ENCODE results near the gene HACD4. TPM values are rescaled to one million over a fixed set of nuclear protein-coding genes. Genes with fewer than 3 reads are reported as not detected.
A peak's percentile ranks its signal among the peaks of the same experiment; 100 is the strongest.

HACD4 gene
- total and polyA plus RNA-seq, 2 experiments from 2014 or later, result 1.7 to 2.5 TPM

- TF ChIP-seq, protein P1, sequence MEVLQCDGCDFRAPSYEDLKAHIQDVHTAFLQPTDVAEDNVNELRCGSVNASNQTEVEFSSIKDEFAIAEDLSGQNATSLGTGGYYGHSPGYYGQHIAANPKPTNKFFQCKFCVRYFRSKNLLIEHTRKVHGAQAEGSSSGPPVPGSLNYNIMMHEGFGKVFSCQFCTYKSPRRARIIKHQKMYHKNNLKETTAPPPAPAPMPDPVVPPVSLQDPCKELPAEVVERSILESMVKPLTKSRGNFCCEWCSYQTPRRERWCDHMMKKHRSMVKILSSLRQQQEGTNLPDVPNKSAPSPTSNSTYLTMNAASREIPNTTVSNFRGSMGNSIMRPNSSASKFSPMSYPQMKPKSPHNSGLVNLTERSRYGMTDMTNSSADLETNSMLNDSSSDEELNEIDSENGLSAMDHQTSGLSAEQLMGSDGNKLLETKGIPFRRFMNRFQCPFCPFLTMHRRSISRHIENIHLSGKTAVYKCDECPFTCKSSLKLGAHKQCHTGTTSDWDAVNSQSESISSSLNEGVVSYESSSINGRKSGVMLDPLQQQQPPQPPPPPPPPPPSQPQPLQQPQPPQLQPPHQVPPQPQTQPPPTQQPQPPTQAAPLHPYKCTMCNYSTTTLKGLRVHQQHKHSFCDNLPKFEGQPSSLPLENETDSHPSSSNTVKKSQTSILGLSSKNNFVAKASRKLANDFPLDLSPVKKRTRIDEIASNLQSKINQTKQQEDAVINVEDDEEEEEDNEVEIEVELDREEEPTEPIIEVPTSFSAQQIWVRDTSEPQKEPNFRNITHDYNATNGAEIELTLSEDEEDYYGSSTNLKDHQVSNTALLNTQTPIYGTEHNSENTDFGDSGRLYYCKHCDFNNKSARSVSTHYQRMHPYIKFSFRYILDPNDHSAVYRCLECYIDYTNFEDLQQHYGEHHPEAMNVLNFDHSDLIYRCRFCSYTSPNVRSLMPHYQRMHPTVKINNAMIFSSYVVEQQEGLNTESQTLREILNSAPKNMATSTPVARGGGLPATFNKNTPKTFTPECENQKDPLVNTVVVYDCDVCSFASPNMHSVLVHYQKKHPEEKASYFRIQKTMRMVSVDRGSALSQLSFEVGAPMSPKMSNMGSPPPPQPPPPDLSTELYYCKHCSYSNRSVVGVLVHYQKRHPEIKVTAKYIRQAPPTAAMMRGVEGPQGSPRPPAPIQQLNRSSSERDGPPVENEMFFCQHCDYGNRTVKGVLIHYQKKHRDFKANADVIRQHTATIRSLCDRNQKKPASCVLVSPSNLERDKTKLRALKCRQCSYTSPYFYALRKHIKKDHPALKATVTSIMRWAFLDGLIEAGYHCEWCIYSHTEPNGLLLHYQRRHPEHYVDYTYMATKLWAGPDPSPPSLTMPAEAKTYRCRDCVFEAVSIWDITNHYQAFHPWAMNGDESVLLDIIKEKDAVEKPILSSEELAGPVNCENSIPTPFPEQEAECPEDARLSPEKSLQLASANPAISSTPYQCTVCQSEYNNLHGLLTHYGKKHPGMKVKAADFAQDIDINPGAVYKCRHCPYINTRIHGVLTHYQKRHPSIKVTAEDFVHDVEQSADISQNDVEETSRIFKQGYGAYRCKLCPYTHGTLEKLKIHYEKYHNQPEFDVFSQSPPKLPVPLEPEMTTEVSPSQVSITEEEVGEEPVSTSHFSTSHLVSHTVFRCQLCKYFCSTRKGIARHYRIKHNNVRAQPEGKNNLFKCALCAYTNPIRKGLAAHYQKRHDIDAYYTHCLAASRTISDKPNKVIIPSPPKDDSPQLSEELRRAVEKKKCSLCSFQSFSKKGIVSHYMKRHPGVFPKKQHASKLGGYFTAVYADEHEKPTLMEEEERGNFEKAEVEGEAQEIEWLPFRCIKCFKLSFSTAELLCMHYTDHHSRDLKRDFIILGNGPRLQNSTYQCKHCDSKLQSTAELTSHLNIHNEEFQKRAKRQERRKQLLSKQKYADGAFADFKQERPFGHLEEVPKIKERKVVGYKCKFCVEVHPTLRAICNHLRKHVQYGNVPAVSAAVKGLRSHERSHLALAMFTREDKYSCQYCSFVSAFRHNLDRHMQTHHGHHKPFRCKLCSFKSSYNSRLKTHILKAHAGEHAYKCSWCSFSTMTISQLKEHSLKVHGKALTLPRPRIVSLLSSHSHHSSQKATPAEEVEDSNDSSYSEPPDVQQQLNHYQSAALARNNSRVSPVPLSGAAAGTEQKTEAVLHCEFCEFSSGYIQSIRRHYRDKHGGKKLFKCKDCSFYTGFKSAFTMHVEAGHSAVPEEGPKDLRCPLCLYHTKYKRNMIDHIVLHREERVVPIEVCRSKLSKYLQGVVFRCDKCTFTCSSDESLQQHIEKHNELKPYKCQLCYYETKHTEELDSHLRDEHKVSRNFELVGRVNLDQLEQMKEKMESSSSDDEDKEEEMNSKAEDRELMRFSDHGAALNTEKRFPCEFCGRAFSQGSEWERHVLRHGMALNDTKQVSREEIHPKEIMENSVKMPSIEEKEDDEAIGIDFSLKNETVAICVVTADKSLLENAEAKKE (CRISPR knock-in tag; IDR thresholded peaks at IDR 0.05), result no peak
- no peak for TF ChIP-seq ZNF114 (CRISPR knock-in tag; IDR thresholded peaks at IDR 0.05)
- no peak for TF ChIP-seq JUNB (IDR thresholded peaks at IDR 0.05; ENCODE audit: unreplicated experiment)
- TF ChIP-seq EZH2 (IDR thresholded peaks at IDR 0.05; ENCODE audit: low read depth, unreplicated experiment), result no peak
- TF ChIP-seq POLR2AphosphoS5 (IDR thresholded peaks at IDR 0.05; ENCODE audit: low read depth), result no peak
- TF ChIP-seq ETS1 (IDR thresholded peaks at IDR 0.05), result no peak
- no peak for TF ChIP-seq STAT1 (IDR thresholded peaks at IDR 0.05; ENCODE audit: unreplicated experiment)
Measured at GRCh38 chr9:21015995-21016394, 15.4 kb downstream of the HACD4 start (continued).

DNA sequence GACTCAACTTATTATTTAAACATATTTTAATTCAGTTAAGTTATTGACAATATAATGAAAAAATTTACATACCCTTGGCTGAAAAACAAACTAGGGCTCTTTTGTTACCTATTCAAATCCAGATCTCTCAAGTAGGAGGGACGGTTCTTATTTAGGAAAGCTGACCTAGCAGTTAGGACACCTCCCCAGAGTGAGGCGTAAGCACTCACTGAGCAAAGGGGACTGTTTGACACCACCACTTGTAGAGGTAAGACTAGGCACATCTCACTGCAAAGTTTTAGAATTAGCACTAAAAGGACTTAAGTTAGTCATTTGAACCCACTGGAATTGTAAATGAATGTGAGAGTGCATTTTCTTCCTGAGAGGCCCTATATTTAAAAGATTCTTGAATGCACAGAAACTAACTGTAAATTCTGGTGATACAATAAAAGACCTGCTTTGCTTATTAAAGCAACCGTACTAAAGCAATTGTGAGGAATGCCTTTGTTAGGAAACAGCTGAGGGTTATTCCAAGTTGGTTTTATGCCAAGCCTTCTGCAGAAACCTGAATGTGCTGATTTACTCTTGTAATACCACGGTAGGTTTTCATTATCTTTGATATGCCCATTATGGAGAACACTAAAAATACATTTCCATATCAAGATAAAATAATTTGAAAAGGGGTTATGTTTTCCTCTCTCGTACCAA is 16.2 kb downstream of the HACD4 start:
- H3K27ac Mint-ChIP-seq, result no peak overlapping the region
- ATAC-seq (peak; percentile 97), DNase-seq (ENCODE audit: low spot score) (peak; percentile 68)
- H3K36me3 ChIP-seq (ENCODE audit: insufficient read depth), result no peaks in the 10 kb centered on the region
- H3K27ac ChIP-seq (ENCODE audit: low read depth), result no peak overlapping the region
- H2AFZ ChIP-seq, result no peak overlapping the region
- no peaks in the 10 kb centered on the region for H3K27me3 ChIP-seq (ENCODE audit: insufficient read depth)
- H3K9me2 ChIP-seq (ENCODE audit: insufficient read depth), result no peaks in the 10 kb centered on the region
- no peaks in the 10 kb centered on the region for H3K79me2 ChIP-seq (replicated peaks; ENCODE audit: insufficient read depth)
- no peaks in the 10 kb centered on the region for H3F3A ChIP-seq (replicated peaks; ENCODE audit: low read depth)
- H3K36me3 Mint-ChIP-seq (ENCODE audit: low read depth), result no peaks in the 10 kb centered on the region
- H3K4me2 ChIP-seq, result peak overlapping the region; percentile 22; the same call in 1 of the 2 replicates
- TF ChIP-seq ZNF114 (CRISPR knock-in tag; IDR thresholded peaks at IDR 0.05), result no peak
- TF ChIP-seq, protein P2, sequence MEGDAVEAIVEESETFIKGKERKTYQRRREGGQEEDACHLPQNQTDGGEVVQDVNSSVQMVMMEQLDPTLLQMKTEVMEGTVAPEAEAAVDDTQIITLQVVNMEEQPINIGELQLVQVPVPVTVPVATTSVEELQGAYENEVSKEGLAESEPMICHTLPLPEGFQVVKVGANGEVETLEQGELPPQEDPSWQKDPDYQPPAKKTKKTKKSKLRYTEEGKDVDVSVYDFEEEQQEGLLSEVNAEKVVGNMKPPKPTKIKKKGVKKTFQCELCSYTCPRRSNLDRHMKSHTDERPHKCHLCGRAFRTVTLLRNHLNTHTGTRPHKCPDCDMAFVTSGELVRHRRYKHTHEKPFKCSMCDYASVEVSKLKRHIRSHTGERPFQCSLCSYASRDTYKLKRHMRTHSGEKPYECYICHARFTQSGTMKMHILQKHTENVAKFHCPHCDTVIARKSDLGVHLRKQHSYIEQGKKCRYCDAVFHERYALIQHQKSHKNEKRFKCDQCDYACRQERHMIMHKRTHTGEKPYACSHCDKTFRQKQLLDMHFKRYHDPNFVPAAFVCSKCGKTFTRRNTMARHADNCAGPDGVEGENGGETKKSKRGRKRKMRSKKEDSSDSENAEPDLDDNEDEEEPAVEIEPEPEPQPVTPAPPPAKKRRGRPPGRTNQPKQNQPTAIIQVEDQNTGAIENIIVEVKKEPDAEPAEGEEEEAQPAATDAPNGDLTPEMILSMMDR (conservative IDR thresholded peaks at IDR 0.05; ENCODE audit: low read depth in 2 of 2), result peak in 1 of 2 experiments; percentile 28; a peak in 2 of 4 replicates
- H4K20me1 ChIP-seq (replicated peaks; ENCODE audit: insufficient read depth), result no peaks in the 10 kb centered on the region
- H3K4me3 Mint-ChIP-seq, result no peak overlapping the region
- no peaks in the 10 kb centered on the region for H3K9me3 Mint-ChIP-seq
- peaks cover 2% of the 10 kb centered on the region for H3K27me3 Mint-ChIP-seq (ENCODE audit: insufficient read depth, low read depth, poor library complexity)
- H3K4me3 ChIP-seq, result no peak overlapping the region
- H3K4me1 Mint-ChIP-seq, result peaks cover 32% of the 10 kb centered on the region
- peaks cover 34% of the 10 kb centered on the region for H3K4me1 ChIP-seq (ENCODE audit: insufficient read depth)

Measured in GM23338 (cell line).